ENCODE results near the gene GRB2.
A peak's percentile ranks its signal among the peaks of the same experiment; 100 is the strongest.
"Not testable (repeated sequence)": the region's sequence is repeated elsewhere in the genome, so short reads cannot be mapped to it uniquely, and the experiment has no call there.

Gene GRB2

DNA sequence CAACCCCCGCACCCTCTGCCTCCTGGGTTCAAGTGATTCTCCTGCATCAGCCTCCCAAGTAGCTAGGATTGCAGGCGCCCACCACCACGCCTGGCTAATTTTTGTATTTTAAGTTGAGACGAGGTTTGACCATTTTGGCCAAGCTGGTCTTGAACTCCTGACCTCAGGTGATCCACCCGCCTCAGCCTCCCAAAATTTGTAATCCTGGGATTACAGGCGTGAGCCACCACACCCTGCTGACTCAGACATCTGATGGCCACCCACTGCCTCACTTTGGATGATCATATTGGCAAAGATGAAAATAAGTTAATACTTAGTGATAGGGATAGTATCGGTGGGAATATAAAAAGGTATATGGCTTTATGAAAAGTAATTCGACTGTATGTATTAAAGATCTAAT lies 55.9 kb downstream of the GRB2 start:
- DNase-seq: no peak

DNA sequence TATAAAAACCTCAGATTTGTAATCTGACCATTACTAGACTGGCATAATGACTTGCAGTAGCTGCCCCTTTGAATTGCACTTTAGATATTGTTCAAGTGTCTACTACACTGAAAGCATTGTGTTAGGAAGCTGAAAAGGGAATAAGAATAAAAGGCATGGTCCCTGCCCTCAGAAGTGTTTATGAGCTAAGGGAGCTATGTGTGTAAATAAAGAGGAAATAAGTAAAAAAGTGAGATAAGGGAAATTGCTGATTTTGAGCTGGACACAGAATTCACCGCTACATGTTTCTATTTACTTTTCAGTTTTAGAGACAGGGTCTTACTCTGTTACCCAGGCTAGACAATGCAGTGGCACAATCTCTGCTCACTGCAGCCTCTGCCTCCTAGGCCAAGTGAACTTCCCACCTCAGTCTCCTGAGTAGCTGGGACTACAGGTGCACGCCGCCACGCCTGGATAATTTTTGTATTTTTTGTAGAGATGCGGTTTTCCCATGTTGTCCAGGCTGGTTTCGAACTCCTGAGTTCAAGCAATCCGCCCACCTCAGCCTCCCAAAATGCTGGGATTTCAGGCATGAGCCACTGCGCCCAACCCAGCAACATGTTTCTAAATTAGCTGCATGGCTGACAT lies 57.0 kb downstream of the GRB2 start:
- DNase-seq: no peak

DNA sequence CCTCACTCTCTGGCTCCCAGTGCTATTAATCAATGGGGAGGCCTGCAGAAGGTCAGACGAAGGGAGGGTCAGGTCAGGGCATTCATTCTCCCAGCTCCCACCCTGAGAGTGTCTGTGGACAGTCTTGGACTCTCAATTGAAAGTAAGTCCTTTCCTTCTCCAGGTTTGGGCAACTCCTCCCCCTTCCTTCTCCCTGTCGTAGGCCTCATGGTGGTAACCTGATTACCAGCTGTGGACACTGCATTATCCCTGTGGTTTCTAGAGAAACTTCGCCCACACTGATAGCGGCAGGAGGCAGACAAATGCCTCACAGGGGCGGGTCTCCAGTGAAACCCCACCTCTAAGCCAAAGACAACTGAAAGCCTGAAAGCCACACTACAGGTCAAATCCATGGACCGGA lies 58.6 kb downstream of the GRB2 start:
- DNase-seq: no peak

- DNase-seq: not testable (repeated sequence)
Measured at GRCh38 chr17:75346368-75346767, 59.1 kb downstream of the GRB2 start.

DNA sequence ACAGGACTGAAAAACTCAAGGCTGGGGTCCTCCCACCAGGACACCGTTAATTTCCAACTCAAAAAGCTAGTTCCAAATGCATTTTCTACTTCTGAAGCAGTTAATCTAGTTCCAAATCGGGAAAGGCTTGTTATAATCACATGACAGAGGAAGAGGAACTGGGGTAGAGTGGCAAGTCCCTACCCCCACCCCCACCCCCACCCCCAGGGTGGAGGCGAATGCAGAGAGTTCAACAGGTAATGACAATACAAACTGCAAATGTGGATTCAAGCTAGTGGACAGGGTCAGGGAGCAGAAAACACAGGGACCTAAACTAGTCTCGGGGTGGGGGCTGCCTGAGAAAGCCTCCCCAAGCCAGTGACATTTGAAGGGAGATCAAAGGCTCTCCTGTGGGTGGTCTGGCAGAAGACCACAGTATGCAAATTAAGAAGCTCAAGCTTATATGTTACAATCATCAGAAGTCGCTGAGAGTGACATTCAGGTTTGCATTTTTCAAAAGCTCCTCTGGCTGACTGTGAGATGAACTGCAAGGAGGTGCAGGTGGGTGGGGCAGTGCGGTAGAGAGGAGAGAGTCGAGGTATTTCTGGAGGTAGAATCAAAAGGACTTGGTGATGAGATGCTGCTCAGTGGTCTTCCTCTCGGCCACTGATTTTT lies 59.8 kb downstream of the GRB2 start:
- DNase-seq: no peak

GRCh38 chr17:75344666-75345065 lies 60.8 kb downstream of the GRB2 start:
- DNase-seq: no peak

DNA sequence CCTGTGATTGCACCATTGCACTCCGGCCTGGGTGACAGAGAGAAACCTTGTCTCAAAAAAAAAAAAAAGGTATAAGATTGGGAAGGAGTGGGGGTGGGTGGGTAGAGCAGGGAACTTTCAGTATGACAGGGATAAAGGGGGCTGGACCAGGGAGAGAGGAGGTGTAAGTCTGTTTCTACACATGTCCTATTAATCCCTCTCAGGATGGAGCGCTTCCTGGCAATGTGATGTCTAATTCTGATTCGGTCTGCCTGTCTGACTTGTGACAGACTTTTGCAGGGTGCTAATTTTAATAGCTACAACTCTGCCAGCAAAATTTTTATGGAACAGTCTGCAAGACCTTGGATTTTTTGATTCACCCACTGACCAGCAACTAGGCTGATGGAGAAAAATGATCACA lies 62.5 kb downstream of the GRB2 start:
- peak in 1 of 14 donors; percentile 41 for DNase-seq

- peak in 1 of 14 donors; percentile 70 for DNase-seq
Measured at GRCh38 chr17:75341784-75342486, 63.5 kb downstream of the GRB2 start.

DNA sequence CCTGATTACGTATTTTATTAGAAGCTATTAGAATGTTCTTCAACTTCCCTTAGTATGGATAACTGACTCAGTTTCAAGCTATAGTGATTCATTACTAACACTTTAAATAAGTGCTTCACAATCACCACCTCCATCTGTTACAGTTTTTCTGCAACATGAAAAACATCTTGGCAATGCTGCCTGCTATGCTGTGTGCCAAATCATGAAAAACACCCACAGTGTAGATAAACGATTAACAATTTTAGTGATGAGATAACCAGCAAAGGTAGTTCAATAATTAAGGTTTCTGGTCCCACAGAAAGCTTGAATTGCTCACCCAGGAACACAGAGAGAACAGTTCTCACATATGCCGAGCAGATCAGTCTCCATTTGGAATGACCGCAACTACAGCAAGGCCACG lies 64.8 kb downstream of the GRB2 start:
- peak in 1 of 14 donors; percentile 56 for DNase-seq

GRCh38 chr17:75339971-75340370 lies 65.5 kb downstream of the GRB2 start:
- DNase-seq: no peak

DNA sequence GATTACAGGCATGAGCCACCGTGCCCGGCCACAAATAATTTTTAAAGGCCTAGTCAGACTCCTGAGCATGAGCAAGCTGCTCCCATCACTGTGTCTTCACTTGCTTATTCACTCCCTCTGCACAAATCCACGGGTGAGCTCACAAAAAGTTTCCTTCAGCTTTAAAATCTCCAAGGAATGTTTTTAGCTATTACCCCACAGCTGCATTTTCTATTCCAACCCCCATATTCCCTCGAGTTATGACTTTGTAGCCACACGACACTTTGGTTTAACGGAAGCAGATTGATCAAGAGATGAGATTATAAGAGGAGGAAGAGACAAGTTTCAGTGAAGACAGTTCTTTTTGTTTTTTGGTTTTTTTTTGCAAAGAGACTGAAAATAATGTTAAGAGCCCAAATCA lies 67.1 kb downstream of the GRB2 start:
- no peak for DNase-seq

GRCh38 chr17:75335315-75335714 lies 70.2 kb downstream of the GRB2 start:
- no peak for DNase-seq

DNA sequence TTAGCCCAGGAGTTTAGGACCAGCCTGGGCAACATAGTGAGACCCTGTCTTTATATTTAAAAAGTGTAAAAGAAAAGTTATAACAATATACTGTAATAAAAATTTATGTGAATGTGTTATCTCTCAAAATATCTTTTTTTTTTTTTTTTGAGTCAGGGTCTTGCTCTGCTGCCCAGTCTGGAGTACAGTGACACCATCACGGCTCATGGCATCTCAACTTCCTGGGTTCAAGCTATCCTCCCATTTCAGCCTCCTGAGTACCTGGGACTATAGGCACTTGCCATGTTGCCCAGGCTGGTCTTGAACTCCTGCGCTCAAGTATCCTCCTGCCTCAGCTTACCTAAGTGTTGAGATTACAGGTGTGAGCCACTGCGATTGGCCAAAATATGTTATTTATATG lies 70.8 kb downstream of the GRB2 start:
- DNase-seq: no peak

GRCh38 chr17:75331671-75332070 lies 73.8 kb downstream of the GRB2 start:
- DNase-seq: no peak

DNA sequence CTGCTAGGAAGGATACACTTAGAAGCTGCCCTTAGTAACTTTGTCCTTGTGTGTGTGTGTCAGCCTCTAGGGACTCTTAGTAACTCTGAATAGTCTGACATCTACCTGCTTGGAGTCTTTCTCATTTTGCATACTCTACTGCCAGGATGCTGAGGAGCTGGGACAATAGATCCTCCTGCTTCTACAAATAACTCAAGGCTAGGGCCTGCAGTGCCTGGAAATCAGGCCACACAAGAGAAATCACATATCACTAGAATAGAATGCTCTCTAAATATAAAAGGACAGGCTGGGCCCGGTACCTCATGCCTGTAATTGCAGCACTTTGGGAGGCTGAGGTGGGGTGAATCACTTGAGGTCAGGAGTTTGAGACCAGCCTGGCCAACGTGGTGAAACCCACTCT lies 77.7 kb downstream of the GRB2 start:
- no peak for DNase-seq

DNA sequence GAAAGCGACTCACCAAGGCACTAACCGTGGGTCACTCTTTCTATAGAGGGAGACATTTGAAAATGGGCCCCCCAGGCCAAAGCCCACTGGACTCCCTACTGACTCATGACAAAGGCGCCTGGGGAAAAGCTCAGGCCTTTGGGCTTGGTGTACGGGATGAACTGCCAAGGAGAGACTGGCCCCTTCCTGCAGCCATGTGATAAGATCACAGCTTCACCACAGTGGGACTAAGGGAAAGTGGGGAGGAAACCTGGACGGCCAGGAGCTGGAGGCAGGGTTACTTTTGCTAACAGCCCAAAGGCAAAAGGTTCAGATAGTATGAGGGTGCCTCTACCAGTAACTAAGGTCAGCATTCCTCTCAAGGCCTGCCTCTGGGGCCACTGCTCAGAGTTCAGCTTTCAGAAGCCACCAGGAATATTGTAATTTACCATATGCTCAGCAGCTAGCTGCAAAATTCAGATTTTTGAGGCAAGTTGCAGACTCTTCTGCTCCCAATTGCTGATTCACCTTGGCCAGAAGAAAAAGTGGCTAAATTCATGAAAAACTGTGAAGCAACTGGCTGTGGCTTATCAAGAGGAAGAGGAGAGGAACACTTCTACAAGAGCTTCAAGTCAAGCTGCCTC lies 79.1 kb downstream of the GRB2 start:
- no peak for DNase-seq

DNA sequence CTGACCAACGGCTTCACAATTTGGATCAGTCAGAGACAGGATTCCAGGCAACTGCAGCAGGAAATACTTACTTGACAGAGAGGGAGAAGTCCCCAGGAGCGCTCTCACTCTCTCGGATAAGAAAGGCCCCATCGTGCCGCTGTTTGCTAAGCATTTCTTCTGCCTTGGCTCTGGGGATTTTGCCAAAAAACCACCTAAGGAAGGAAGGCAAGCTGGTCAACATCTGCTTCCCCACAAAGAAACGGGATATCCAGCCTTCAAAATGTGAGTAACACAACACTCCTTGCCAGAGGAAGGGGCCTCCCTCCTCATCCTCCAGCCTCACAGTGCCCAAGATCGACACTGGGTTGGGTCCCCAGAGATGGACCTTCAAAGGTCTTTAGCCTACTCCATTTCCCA lies 79.7 kb downstream of the GRB2 start:
- DNase-seq: no peak

DNA sequence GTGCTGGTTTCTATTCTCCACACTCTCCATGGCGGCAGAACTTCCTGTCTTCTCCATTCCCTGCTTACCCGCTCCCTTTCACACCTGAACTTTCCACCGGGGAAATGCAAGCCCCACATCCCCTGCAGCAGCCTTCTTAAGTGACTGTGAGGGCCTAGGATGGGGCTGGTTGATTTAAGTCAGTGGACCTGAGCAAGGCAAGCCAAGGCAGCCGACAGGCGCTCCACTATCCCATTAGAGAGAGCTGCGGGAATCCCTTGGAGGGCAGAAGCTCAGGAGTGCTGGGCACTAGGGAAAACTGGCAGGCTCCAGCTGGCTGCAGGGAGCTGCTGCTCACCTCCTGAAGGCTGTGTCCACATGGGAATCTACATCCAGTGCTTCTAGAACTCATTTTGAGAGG lies 80.1 kb downstream of the GRB2 start:
- DNase-seq: no peak

DNA sequence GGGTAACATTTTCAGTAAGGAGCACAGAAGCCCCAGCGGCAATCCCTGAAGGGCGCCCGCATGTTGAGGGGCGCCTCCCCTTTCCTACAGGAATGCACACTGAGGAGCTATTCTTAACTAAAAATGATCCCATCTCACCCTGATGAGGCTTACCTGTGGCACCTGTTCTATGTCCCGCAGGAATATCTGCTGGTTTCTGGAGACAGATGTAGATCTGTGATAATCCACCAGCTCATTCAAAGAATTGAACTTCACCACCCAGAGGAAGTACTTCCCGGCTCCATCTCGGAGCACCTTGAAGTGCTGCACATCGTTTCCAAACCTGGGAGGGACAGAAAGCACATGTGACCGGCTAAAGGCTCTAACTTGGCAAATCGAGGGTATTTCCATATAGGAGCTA lies 84.0 kb downstream of the GRB2 start:
- DNase-seq: no peak

GRCh38 chr17:75319904-75320691 lies 85.4 kb downstream of the GRB2 start:
- DNase-seq: no peak

GRCh38 chr17:75318615-75319222 lies 86.8 kb downstream of the GRB2 start:
- no peak for DNase-seq

DNA sequence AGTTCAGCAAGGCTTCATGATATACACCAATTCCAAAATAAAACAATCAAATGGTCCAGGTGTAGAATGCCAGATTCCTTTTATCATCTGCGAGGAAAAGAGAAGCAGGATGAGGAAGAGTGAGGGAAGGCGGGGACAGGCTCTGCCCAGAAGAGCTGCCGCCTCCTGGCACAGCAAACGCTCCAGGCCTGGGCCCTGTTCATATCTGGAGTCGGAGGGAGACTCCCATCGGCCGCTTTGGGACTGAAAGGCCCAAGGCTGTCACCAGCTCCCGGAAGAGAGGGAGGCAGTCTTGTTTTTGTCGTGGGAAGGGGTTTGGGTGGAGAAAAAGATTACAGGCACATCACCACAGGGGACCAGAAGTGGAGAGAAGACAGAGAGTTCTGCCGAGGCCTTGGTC lies 87.3 kb downstream of the GRB2 start:
- no peak for DNase-seq
